Immature natural killer cell (primary cell): Measurements from ENCODE around the gene NARF. TPM values are rescaled to one million over a fixed set of nuclear protein-coding genes. Genes with fewer than 3 reads are reported as not detected.
"Not testable (repeated sequence)": the region's sequence is repeated elsewhere in the genome, so short reads cannot be mapped to it uniquely, and the experiment has no call there.

ENCODE experiments used
- DNase-seq, 3 donors: peaks; one replicate each; pipeline ENCODE4 v3.0.0; 2022; ENCODE audit warnings: mixed read lengths in 1 of 3
- H3K27ac Mint-ChIP-seq, 6 donors: one replicate each; pipeline ENCODE4 v1.8.0; 2020; ENCODE audit warnings: mixed read lengths in 6 of 6, mild to moderate bottlenecking in 5 of 6, inconsistent platforms in 4 of 6, moderate library complexity in 3 of 6
- H3K27me3 Mint-ChIP-seq, 3 donors: one replicate each; pipeline ENCODE4 v1.8.0; 2020 to 2021; ENCODE audit warnings: low read depth in 3 of 3, mild to moderate bottlenecking in 3 of 3, mixed read lengths in 3 of 3, moderate library complexity in 3 of 3, inconsistent platforms in 1 of 3
- H3K36me3 Mint-ChIP-seq, 3 donors: one replicate each; pipeline ENCODE4 v1.8.0; 2020; ENCODE audit warnings: mixed read lengths in 3 of 3, inconsistent platforms in 2 of 3, mild to moderate bottlenecking in 2 of 3
- H3K4me1 Mint-ChIP-seq, 2 donors: one replicate each; pipeline ENCODE4 v1.8.0; 2020; ENCODE audit warnings: inconsistent platforms in 2 of 2, mild to moderate bottlenecking in 2 of 2, mixed read lengths in 2 of 2, moderate library complexity in 1 of 2
- H3K4me3 Mint-ChIP-seq, 5 donors: one replicate each; pipeline ENCODE4 v1.8.0; 2020; ENCODE audit warnings: mild to moderate bottlenecking in 5 of 5, mixed read lengths in 5 of 5, inconsistent platforms in 3 of 5, moderate library complexity in 3 of 5
- H3K9me3 Mint-ChIP-seq, 6 donors: one replicate each; pipeline ENCODE4 v1.8.0; 2020; ENCODE audit warnings: mild to moderate bottlenecking in 6 of 6, mixed read lengths in 6 of 6, inconsistent platforms in 4 of 6, moderate library complexity in 3 of 6
- polyA plus RNA-seq, 3 donors: library from polyadenylated mRNA; unstranded; fragments of 300-500 nt; fragmentation: Illumina TruSeq; gene quantifications; one replicate each; pipeline ENCODE4 v1.2.3, GENCODE V29; 2021

NARF gene
- polyA plus RNA-seq, 3 donors from 2014 or later, result 149 to 192 (median 179) TPM

DNA sequence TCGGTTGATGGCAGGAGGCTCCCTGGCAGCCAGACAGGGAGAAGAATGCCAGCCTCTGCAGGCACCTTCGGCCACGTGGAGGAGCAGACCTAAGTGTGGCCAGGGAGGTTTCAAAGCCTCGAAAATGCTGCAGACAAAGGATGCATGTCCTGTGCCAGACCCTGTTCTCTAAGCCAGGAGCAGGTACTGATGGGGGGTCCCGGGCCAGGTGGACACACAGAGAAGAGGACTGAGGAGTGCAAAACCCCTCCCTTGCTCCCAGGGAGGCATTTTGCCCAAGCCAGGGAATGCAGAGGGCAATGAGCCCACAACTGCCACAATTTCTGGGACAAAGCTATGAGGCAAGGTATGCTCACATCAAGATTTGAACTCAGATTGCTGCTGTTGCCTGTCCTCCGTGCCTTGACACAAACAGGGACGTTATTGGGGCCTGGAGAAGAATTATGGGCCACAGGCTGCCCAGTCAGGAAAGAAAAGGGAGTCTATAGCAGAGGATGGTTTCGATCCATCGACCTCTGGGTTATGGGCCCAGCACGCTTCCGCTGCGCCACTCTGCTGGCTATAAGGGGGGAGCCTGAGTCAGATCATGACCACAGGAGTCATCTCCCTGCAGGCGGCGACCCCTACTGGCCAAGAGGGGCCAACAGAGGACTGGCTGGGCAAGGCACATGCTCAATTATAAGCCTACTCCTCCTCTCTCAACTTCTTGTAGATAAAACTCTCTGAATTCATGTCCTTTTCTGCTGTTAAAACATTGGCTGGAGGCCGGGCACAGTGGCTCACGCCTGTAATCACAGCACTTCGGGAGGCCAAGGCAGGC lies 35.9 kb downstream of the NARF start:
- no peaks in the 10 kb centered on the region for H3K36me3 Mint-ChIP-seq
- H3K27ac Mint-ChIP-seq, result peak overlapping the region; percentile 88 to 97 (median 96)
- H3K27me3 Mint-ChIP-seq, result peaks cover 14 to 34% (median 17%) of the 10 kb centered on the region in 3 donors
- peak overlapping the region; percentile 62 to 76 (median 66) for H3K4me3 Mint-ChIP-seq
- H3K4me1 Mint-ChIP-seq, result peaks cover 28 to 37% of the 10 kb centered on the region in 2 donors
- DNase-seq, result peak; percentile 90 to 93 (median 90)
- H3K9me3 Mint-ChIP-seq, result no peaks in the 10 kb centered on the region

DNA sequence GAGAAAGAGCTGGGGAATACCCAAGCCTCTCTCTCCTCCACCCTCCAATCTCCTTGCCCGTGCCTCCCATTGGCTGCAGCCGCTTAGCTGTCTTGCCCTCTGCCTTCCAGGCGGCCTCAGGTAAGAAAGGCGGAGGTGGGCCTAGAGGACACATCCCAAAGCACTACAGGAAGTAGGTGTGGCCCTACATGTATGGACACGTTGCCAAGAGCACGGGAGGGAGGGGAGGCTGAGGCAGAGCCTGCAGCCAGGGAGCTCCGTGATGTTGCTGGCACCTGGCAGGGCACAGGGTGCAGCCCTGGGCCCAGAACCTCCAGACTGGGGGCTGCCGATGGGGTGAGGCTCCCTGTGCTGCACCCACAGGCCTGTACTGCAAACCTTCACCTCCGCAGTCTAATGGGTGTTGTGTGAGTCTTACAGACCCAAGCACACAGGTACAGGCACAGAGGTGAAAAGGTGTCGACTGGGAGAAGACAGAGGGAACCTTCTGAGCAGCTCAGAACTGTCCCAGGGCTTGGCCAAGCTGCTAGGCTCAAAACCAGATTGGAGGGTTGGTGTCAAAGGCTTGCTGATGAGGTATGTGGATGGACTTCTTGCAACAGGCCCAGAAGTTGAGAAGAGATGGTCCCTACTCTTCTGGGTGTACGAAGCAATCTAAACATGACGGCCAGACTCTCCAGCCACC lies 37.4 kb downstream of the NARF start:
- Mint-ChIP-seq H3K4me1 (peaks cover 28 to 38% of the 10 kb centered on the region in 2 donors), H3K9me3 (no peaks in the 10 kb centered on the region), H3K27ac (peak overlapping the region; percentile 84 to 96 (median 94)), H3K4me3 (peak overlapping the region; percentile 67 to 78 (median 74)), H3K27me3 (peaks cover 14 to 34% (median 17%) of the 10 kb centered on the region in 3 donors), H3K36me3 (no peaks in the 10 kb centered on the region)
- no peak for DNase-seq

- peak overlapping the region; percentile 84 to 96 (median 94) for H3K27ac Mint-ChIP-seq
- H3K27me3 Mint-ChIP-seq, result peaks cover 16 to 34% (median 17%) of the 10 kb centered on the region in 3 donors
- H3K4me1 Mint-ChIP-seq, result peaks cover 28 to 38% of the 10 kb centered on the region in 2 donors
- no peaks in the 10 kb centered on the region for H3K36me3 Mint-ChIP-seq
- peak overlapping the region; percentile 67 to 78 (median 74) for H3K4me3 Mint-ChIP-seq
- peak; percentile 91 to 94 (median 92) for DNase-seq
- H3K9me3 Mint-ChIP-seq, result no peaks in the 10 kb centered on the region
Observed at GRCh38 chr17:82496529-82497434, 38.2 kb downstream of the NARF start.

GRCh38 chr17:82497483-82498405 lies 39.2 kb downstream of the NARF start:
- peaks cover 28 to 38% of the 10 kb centered on the region in 2 donors for H3K4me1 Mint-ChIP-seq
- no peaks in the 10 kb centered on the region for H3K36me3 Mint-ChIP-seq
- H3K9me3 Mint-ChIP-seq, result no peaks in the 10 kb centered on the region
- peak; percentile 61 to 65 (median 62) for DNase-seq
- peaks cover 16 to 34% (median 17%) of the 10 kb centered on the region in 3 donors for H3K27me3 Mint-ChIP-seq
- peak overlapping the region; percentile 89 to 96 (median 95) for H3K27ac Mint-ChIP-seq
- H3K4me3 Mint-ChIP-seq, result peak overlapping the region; percentile 91 to 95 (median 92)

GRCh38 chr17:82502207-82502606 lies 43.7 kb downstream of the NARF start:
- H3K27me3 Mint-ChIP-seq, result peaks cover 4 to 13% (median 7%) of the 10 kb centered on the region in 3 donors
- no peaks in the 10 kb centered on the region for H3K9me3 Mint-ChIP-seq
- no peak for DNase-seq
- no peaks in the 10 kb centered on the region for H3K36me3 Mint-ChIP-seq
- peaks cover 12 to 20% of the 10 kb centered on the region in 2 donors for H3K4me1 Mint-ChIP-seq
- H3K4me3 Mint-ChIP-seq, result no peak overlapping the region
- H3K27ac Mint-ChIP-seq, result no peak overlapping the region

GRCh38 chr17:82503094-82503727 lies 44.7 kb downstream of the NARF start:
- no peaks in the 10 kb centered on the region for H3K9me3 Mint-ChIP-seq
- H3K27ac Mint-ChIP-seq, result no peak overlapping the region
- peaks cover 0 to 5% (median 5%) of the 10 kb centered on the region in 3 donors for H3K27me3 Mint-ChIP-seq

DNA sequence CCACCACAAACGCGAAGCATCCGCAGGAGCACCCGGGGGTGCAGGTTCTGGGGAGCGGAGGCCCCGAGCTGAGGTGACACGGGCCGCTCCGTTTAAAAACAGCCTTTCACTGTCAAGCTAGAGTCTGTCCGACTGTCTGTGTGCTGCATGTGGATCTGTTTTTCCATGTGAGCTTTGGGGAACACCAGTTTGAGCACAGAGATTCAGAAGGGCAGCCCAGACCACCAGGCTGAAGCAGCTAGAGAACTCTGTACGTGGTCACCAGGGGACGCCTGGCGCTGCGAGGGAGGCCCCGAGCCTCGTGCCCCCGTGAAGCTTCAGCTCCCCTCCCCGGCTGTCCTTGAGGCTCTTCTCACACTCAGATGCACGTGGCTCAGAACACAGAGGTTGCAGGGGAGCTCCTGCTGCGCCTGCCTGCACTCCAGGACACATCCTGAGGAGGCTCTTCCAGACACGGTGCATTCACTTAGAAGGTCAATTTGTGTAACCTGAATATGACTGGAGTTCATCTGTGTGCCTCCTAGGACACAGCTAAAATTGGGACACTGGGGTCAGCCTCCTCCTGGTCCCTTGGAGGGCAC lies 45.3 kb downstream of the NARF start:
- peaks cover 4 to 8% of the 10 kb centered on the region in 2 donors for H3K4me1 Mint-ChIP-seq
- no peaks in the 10 kb centered on the region for H3K9me3 Mint-ChIP-seq
- peaks cover 0 to 4% (median 3%) of the 10 kb centered on the region in 3 donors for H3K27me3 Mint-ChIP-seq
- DNase-seq, result no peak
- H3K36me3 Mint-ChIP-seq, result no peaks in the 10 kb centered on the region
- H3K4me3 Mint-ChIP-seq, result no peak overlapping the region
- no peak overlapping the region for H3K27ac Mint-ChIP-seq

More at GRCh38 chr17:82503094-82503727, 44.7 kb downstream of the NARF start:
- Mint-ChIP-seq H3K36me3 (no peaks in the 10 kb centered on the region), H3K4me1 (peaks cover 5 to 11% of the 10 kb centered on the region in 2 donors), H3K4me3 (no peak overlapping the region)
- DNase-seq, result no peak

DNA sequence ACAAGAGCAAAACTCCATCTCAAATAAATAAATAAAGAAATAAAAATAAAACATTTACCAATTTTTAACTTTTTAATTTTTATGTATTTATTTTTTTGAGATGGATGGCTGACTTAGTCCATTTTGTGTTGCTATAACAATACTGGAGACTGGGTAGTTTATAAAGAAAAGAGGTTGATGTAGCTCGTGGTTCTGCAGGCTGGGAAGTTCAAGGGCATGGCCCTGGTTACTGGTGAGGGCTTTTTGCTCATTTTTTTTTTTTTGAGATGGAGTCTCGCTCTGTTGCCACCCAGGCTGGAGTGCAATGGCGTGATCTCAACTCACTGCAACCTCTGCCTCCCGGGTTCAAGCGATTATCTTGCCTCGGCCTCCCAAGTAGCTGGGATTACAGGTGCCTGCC lies 46.8 kb downstream of the NARF start:
- Mint-ChIP-seq H3K27ac (no peak overlapping the region), H3K27me3 (peaks cover 0 to 2% (median 1%) of the 10 kb centered on the region in 3 donors), H3K4me3 (no peak overlapping the region), H3K36me3 (no peaks in the 10 kb centered on the region), H3K9me3 (no peaks in the 10 kb centered on the region), H3K4me1 (no peaks in the 10 kb centered on the region)
- no peak for DNase-seq

DNA sequence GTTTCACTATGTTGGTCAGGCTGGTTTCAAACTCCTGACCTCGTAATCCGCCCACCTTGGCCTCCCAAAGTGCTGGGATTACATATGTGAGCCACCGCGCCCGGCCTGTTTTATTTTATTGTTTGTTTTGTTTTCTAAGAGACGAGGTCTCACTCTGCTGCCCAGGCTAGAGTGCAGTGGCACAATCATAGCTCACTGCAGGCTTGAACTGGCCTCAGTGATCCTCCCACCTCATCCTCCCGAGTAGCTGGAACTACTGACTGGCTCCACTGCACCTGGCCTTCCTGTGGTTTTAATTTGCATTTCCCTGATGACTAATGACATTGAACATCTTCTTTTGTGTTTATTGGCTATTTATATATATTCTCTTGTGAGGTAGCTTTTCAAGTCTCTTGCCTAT lies 47.9 kb downstream of the NARF start:
- DNase-seq, H3K9me3 Mint-ChIP-seq, H3K27ac Mint-ChIP-seq: not testable (repeated sequence)

DNA sequence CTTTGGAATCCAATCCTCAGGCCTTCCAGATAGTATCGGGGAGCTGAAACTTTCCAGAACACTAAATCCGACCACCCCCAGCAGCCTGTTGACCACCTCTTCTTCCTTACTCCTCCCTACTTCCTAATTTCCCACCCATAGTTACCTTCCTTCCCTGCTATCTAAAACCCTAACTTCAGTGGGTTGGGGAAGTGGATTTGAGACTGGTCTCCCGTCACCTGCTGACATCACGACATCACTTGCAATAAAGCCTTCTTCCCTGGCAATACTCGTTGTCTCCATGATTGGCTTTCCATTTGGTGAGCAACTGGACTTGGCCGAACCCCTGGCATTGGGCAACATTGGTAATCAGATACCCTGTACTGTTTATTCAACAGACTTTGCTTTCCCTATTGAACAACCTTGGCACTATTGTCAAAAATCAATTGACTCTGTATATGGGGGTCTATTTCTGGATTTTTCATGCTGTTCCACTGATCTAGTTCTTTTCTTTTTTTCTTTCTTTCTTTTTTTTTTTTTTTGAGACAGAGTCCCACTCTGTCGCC lies 49.2 kb downstream of the NARF start:
- Mint-ChIP-seq H3K36me3 (no peaks in the 10 kb centered on the region), H3K27me3 (peaks cover 0 to 1% (median 0%) of the 10 kb centered on the region in 3 donors), H3K27ac (no peak overlapping the region), H3K4me3 (no peak overlapping the region), H3K4me1 (no peaks in the 10 kb centered on the region), H3K9me3 (no peaks in the 10 kb centered on the region)
- DNase-seq, result no peak

More for the DNA sequence above, 47.9 kb downstream of the NARF start:
- H3K27me3 Mint-ChIP-seq, H3K4me1 Mint-ChIP-seq, H3K36me3 Mint-ChIP-seq, H3K4me3 Mint-ChIP-seq: not testable (repeated sequence)

- not testable (repeated sequence) for H3K4me3 Mint-ChIP-seq, H3K27ac Mint-ChIP-seq, H3K27me3 Mint-ChIP-seq, H3K9me3 Mint-ChIP-seq, H3K36me3 Mint-ChIP-seq, DNase-seq, H3K4me1 Mint-ChIP-seq
Observed at GRCh38 chr17:82511642-82512041, 53.1 kb downstream of the NARF start.

- not testable (repeated sequence) for H3K9me3 Mint-ChIP-seq, H3K4me3 Mint-ChIP-seq, DNase-seq, H3K36me3 Mint-ChIP-seq, H3K27ac Mint-ChIP-seq, H3K4me1 Mint-ChIP-seq, H3K27me3 Mint-ChIP-seq
Observed at GRCh38 chr17:82513864-82514263, 55.3 kb downstream of the NARF start.
